Measurements from ENCODE around the gene TSTD2.
"Not testable (repeated sequence)": the region's sequence is repeated elsewhere in the genome, so short reads cannot be mapped to it uniquely, and the experiment has no call there.

The TSTD2 gene

DNA sequence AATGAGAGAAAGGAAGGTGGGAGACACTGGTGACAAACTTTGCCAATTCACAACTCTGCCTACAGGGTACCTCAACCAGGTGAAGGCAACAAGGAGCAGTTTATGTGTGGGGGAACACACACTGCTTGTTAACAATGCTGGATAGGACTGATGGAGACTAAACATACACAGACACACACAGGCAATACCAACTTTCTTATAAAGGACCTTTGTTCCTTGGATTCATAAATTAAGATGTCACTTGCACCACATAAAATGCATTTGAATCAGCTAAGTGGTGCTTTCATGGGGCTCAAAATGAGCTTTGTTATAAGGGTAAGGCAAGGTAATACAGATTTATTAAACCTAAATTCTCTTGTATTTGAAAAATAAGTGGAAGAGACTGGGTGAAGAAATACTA, 4.0 kb downstream of the TSTD2 start:
- no peak for DNase-seq

DNA sequence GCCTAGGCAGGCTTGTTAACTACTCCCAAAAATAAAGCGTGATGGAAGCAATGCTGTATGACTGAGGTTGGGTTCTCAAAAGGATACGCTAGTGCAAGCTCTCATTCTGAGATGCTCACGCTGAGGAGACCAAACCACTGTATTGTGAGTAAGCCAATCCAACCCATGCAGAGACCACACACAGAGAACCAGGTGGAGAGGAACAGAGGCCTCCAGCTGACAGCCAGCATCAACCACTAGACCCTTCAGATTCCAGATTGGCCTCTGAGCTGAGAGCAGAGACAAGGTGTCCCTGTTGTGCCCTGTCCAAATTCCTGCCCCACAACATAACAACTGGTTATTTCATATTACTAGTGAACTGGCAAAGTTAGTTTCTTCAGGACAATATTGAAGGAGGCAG, 4.5 kb downstream of the TSTD2 start:
- DNase-seq = no peak

DNA sequence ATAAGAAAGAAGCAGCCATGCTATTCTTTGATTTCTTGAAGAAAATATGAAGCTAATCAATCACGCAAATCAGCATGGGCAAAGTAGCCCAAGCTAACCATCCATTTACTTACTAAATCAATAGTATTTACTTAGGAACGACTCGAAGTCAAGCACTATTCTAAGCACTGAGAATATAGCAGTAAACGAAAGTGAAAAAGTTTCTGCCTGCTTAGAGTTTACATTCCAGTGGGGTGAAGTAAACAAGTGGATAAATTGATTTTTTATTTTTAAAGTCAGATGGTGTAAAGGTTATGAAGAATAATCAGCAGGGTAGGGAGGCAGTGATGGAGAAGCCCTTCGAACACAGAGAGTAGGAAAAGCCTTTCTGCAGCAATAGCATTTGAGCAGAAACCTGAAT, 5.5 kb downstream of the TSTD2 start:
- no peak for DNase-seq

DNA sequence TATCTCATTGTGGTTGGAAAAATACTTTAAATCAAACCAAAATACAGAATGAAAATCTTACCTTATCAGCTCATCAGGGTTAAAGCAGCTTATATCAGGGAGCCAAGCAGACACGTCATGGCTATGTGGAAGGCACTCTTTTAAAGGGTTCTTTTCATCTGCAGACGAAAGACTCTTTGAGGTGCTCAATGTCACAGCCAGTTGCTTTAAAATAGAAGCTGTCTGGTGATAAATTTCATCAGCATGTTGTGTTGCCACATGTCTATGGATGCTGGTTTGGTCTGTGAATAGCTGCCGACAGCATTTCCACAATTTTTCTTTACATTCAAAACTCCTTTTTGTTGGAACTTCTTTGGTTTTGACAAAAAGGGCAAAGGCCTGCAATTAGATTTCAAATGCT, 7.5 kb downstream of the TSTD2 start:
- no peak for DNase-seq

DNA sequence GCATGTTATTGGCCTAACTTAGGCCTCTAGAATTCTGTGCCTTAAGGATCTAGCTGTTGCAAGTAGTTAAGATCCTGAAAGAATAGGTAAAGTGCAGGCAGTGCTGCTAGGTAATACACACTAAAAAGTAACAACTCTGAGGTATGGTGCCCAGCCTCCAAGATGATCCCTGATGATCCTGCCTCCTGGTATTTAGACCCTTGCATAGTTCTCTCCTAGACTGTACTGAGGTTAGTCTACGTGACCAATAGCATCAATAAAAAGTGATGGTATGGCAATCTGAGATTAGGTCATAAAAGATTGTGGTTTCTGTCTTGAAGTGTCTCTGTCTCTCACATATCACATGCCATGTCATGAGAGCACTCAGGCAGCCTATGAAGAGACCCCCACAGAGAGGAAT, 9.2 kb downstream of the TSTD2 start:
- no peak for DNase-seq

DNA sequence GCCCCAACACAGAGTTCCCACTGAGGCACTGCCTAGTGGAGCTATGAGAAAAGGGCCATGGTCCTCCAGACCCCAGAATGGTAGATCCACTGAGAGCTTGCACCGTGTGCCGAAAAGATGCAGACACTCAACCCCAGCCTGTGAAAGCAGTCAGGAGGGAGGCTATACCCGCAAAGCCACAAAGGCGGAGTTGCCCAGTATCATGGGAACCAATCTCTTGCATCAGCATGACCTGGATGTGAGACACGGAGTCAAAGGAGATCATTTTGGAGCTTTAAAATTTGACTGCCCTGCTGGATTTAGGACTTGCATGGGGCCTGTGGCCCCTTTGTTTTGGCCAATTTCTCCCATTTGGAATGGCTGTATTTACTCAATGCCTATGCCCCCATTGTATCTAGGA, 10.7 kb downstream of the TSTD2 start:
- not testable (repeated sequence) for DNase-seq

DNA sequence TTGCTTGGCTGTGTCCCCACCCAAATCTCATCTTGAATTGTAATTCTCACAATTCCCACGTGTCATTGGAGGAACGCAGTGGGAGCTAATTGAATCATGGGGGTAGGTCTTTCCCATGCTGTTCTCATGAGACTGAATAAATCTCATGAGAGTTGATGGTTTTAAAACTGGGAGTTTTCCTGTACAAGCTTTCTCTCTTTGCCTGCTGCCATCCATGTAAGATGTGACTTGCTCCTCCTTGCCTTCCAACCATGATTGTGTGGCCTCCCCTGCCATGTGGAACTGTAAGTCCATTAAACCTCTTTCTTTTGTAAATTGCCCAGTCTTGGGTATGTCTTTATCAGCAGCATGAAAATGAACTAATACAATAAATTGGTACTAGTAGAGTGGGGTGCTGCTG, 13.1 kb downstream of the TSTD2 start:
- not testable (repeated sequence) for DNase-seq

DNA sequence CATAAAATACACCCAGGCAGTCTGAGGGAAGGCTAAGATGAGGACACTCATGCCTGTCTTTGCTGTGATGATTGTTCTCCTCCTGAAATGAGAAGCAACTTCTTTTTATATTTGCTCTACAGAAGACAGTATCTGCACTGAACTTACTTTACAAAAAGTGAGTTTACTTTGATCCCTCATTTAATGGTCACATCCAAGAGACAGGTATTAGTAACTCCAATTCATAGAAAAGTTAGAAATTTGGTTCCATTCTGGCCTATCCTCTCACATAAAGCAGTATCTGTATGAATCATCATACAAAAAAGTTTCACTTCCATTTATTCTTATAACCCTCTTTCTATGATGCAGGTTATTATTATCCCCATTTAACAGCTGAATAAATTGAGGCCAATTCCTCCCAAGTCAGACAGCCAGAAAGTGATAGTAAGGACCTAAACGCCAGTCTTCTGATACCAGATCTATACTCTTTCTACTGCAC, 15.2 kb downstream of the TSTD2 start:
- no peak for DNase-seq

DNA sequence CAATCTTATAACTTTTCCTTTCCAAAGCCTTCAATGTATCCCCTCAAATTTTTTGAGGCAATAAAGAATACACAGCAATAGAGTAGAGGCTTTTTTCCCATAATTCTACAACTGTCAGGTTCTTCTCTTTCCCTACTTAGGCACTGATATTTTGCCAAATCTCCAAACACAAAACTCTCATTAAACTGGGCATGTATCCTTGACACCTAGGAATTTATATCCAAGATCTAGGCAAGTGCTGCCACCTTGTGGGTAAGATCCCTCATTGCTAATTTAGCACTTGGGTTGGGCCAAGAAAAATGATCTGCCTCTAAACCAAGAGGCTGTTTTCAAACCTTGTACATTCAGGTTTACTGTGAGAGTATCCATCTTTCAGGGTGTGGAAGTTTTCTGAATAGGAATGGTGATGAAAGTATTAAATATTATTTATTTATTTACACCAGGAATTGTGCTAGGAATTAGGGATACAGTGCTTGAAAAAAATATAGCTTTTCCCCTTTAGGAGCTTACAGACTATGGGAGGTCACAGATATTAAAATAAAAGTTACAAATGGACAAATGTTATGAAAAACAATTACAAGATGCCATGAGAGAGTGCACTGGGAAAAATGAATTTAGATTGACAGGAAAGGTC, 17.6 kb downstream of the TSTD2 start:
- DNase-seq = peak; percentile 12

DNA sequence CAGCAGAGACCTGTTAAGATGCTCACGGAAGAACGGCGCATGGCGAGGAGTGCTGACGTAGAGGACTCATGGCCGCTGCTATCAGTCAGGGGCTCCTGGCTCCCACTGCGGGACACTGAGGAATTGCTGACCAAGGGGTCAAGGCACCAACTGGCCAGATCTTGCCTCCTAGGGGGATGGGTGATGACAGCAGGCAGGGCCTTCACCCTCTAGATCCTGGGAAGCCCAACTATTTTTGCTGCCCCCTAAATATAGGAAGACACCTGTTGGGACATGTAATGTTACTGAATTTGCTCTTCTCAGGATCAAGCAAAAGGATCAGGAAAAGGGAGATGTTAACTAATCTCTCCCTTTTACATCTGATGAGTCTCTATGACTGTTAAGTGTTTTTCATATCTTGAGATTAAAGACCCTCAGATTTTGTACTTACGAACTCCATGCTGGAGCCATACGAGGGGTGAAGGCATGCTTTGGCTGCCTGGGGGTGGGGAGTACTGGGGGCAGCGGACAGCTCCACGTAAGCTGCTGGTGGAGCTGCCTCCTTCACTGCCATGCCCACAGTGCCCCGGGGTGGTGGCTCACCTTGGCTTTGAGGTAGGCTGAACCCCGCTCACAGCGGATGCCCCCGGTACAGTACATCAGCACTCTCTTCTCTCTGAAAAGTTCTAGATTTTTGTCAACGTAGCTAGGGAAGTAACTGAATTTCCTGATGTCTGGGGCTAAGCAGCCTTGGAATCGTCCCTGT, 28.1 kb downstream of the TSTD2 start:
- no peak for DNase-seq

DNA sequence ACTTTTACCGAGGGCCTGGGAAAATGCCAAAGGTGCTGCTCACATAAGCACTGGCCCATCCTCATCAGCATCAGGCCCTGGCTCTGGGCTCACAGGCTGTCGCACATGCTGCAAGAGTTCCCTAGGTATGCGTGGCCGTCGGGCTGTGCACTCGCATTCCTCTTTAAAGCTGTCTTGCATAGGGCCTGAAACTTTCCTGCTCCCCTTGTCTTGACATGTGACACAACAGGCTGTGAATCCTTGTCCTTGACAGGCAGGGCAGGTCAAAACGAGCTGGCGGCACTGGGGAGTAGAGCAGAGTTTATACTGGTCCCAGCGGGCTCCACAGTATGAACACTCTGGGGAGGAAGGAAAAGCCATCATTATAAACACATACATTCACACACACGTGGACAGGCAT, 30.7 kb downstream of the TSTD2 start:
- no peak for DNase-seq

DNA sequence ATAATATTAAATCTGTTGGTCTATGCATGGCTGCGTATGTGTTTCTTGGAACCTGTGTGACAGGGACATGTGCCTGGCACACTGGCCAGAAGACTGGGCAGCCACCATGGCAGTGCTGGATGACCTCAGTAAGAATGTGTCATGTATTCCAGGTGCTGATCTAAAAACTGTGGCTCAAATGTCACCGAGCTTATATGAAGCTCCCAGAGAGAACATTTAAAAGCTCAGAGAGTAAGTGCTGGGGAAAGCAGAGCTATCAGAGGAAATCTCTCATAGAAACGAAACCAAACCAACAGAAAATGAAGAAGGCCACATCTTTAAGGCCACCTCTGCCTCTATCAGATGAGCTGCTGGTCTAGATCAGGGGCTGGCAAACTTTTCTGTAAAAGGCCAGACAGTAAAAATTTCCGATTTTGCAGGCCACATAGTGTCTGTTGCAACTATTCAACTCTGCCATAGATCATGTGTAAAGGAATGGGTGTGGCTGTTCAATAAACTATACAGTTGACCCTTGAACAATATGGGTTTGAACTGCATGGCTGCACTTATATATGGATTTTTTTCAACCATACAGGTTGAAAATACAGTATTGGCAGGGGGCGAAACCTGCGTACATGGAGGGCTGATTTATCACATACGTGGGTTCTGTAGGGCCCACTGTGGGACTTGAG, 31.8 kb downstream of the TSTD2 start:
- DNase-seq = no peak

DNA sequence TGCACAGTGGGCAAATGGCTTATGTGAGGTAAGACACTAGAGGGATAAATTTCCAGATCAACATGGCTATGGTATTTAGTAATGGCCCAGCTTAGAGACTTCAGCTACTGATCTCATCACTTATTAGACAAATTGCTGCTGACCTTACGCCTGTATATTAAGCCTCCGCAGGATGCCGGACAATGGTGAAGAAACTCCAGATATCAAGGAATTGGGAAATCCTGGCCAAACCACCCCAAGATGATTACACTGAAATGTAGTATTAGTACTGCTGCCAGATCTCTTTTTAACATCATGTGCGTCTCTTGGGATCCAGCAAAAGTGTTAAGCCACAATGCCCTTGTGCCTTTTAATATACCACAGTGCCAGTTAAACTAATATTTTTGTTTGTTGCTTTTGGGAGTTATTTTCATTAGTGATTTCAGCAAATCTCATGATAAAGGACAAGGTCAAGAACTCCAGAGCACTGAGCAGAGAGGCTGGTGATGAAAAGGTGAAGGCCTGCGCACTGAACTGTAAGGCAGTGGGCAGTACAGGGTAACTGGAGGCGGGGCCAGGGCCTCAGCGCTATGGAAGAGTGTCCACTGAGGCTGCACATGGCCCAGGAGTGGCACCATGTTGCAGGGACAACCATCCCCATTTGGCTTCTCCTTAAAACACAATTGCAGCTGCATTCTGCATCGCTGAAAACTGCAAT, 32.5 kb downstream of the TSTD2 start:
- no peak for DNase-seq

DNA sequence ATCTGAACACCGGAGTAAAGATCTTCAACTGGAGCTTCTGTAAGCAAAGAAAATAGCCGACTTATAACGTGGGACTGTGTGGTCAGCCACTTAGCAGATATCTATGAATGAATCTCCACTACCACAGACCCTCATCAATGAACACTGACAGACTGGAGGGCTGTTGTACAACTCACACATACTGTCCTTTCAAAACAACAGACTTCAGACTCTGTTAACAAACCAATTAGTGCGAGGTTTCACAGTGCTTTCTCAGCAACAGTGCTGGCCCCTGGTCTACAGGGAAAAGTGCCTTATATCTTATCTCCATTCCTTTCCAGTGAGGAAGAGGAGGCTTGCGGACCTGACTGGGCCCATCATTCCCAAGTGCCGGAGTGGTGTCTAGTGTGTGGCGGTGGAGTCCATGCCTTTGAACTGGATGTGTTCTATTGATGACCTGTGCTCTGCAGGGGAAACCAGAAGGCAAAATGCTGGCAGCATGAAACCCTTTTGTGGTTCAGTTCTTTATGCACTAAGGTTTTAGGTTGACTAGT, 33.8 kb downstream of the TSTD2 start:
- DNase-seq = no peak

DNA sequence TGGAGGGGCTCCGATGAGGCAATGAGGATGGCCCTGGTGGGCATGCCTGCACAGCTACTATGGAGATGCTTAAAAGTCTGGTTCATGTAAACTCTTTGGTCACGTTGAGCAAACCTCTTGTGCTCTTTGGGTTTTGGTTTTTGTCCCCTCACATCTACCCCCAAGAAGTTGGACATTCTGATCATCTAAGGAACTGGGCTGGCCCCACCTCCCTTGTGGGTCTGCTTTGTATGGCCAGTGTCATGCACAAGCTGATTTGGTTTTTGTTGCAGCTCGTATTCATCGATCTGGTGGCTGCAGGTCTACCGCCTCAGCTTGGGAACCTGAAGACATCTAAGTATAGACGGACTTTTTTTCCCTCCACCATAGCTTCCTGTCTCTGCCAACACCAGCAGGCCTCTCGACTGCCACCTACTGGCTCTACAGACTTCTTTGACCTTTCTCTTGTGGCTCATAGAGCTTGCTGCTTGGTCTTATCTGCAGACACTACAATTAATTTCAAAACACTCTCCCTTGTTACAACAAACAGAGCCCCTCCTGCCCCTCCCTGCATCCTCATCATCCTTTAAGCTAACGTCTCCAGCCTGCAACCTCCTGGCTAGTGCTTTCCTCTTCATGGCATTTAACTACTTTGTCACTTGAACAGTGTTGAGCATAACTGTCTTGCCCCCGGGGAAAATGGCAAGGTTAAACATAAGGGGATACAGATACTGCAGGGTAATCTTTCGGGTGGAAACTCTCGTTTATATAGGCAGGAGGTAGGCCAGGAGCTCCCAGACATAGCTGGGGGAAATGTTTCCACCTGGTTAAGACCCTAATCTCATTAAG, 34.5 kb downstream of the TSTD2 start:
- DNase-seq = peak; percentile 43

DNA sequence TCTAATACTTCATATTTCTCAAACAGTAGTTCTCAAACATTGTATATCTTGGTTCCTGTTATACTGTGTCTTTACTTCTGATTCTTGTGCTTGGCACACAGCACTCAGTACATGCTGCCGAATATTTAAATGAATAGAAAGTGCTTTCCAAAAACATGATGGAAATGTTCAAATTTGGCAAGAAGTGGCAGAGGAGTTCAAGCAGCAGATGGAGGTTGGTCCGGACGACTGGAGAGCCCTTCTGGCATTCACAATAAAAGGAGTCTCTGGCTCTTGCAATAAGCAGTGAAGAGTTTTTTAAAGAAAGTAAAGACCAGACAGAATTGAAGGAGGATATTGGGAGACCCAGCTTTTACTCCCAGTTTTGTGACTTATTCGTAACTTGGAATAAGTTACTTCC, 36.3 kb downstream of the TSTD2 start:
- no peak for DNase-seq

DNA sequence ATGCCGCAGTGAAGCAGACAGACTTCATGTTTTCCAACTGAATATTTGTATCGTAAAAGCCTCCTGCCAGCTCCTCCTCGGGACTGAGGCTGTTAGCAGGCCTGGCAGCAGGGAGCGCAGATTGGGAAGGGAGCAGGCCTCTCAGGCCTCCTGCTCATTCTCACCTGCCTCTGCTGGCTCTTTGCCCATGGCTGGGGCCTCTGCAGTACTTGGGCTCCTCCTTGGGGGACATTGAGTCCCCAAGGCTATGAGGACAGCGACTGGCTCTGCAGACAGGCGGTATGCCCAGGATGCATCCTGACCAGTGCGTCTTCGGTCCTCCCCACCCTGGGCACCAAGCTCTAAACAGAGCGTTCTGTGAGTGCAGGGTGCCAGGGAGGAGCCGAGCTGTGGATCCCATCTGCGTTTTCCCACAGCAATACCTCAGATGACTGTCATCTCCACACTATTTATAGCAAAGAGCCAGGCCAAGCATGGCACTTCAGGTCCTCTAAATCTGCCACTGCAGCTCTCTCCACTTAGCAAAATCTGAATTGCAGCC, 38.7 kb downstream of the TSTD2 start:
- no peak for DNase-seq

DNA sequence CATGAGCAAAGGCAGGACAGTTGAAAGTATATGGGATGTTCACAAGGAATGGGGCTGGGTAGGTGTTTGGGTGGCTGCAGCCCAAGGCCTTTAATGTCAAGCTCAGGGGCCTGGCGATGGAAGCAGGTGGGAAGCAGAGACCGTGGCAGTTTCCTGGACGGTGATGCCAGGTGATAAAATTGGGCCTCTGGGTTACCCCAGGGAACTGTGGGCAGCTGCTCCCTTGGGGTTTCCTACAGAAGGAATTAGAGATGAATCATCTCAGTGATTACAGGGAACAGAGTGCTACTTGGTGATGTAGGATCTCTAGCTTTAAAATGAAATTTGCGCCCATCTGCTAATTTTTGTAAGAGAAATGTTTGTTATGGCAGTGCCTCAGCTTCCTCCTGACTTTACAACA, 39.2 kb downstream of the TSTD2 start:
- DNase-seq = no peak

DNA sequence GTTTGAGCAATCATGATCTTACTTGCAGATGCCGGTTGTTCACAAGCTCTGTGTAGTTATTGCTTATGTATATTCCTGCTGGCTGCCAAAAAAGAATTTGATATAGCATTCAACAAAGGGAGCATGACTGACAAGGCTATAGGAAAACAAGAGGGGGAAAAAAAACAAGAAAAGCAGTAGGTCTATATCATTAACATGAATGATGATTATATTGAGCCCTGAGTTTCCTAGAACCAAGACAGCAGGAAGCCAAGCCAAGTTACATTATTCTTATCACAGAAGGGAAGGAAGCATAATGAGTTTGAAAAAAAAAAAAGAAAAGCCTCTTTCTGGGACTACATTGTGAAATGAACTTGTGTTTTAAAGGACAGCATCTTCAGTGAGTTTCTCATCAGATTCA, 41.0 kb downstream of the TSTD2 start:
- DNase-seq = no peak

DNA sequence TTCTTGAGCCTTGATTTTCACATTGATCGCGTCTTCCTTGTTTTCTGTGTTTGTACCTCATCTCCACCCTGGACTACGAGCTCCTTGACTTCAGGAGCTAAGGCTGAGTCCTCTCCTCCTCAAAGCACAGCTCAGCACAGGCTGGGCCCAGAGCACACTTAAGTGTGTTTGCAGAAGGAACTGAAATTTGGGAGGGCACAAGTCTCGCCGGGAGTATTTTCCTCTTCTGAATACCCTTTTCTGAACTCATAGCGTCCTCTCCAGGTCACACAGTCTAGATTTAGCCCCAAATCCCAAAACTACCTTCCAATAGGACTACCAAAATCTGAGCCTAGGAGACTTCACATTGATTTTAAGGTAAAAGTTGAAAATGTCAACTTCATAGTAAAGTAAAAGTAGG, 41.6 kb downstream of the TSTD2 start:
- no peak for DNase-seq

DNA sequence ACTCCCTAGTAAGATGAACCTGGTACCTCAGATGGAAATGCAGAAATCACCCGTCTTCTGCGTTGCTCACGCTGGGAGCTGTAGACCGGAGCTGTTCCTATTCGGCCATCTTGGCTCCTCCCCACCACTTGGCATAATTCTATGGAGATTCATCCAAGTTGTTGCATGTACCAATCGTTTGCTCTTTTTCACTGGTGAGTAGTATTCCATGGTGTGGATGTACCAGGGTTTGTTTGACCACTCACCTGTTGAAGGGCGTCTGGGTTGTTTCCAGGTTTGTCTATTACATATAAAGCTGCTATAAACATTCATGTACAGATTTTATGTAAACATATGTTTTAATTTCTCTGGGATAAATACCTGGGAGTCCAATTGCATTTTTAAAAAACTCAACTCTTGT, 46.3 kb downstream of the TSTD2 start:
- not testable (repeated sequence) for DNase-seq

DNA sequence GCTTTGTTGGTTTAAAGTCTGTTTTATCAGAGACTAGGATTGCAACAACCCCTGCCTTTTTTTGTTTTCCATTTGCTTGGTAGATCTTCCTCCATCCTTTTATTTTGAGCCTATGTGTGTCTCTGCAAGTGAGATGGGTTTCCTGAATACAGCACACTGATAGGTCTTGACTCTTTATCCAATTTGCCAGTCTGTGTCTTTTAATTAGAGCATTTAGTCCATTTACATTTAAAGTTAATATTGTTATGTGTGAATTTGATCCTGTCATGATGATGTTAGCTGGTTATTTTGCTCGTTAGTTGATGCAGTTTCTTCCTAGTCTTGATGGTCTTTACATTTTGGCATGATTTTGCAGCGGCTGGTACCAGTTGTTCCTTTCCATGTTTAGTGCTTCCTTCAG, 48.4 kb downstream of the TSTD2 start:
- not testable (repeated sequence) for DNase-seq

Data from activated effector memory CD4-positive, alpha-beta T cell treated with Interleukin-2 at 50 U/mL for 16 hours (primary cell).